HTERT RPE-1 (cell line): ENCODE results near the gene AGBL1.
"Not testable (repeated sequence)": the region's sequence is repeated elsewhere in the genome, so short reads cannot be mapped to it uniquely, and the experiment has no call there.

Source experiments
- in situ Hi-C: fragments of 300-500 bp; cut with MboI; formaldehyde crosslinking; loops from 4 replicates; pipeline ENCODE4 v1.14.3; 2020; ENCODE audit warnings: low sequenced_read_pairs

The AGBL1 gene

GRCh38 chr15:87032295-87032694, 952.6 kb downstream of the AGBL1 start:
- in situ Hi-C loops, result no loop called here

GRCh38 chr15:87033056-87033455, 953.4 kb downstream of the AGBL1 start:
- in situ Hi-C loops, result no loop called here

- in situ Hi-C loops, result no loop called here
Observed at GRCh38 chr15:87034886-87035285, 955.2 kb downstream of the AGBL1 start.

- in situ Hi-C loops, result no loop called here
Observed at GRCh38 chr15:87038404-87038803, 958.7 kb downstream of the AGBL1 start.

- in situ Hi-C loops, result not testable (repeated sequence)
Observed at GRCh38 chr15:87042619-87043018, 962.9 kb downstream of the AGBL1 start.

GRCh38 chr15:87045746-87046145, 966.1 kb downstream of the AGBL1 start:
- in situ Hi-C loops, result no loop called here

- in situ Hi-C loops, result no loop called here
Observed at GRCh38 chr15:87047203-87047965, 967.7 kb downstream of the AGBL1 start.
